Endothelial cell of umbilical vein (primary cell): ENCODE results near the gene DLGAP1. TPM values are rescaled to one million over a fixed set of nuclear protein-coding genes. Genes with fewer than 3 reads are reported as not detected.

ENCODE experiments used
- BruUV-seq: library from RNA; stranded (reverse); fragments of 400-500 nt; replicated peaks from 2 replicates; lab custom pipeline; 2021; lab: Mats Ljungman, UMichigan
- CTCF ChIA-PET: fragments of 300-600, 350-600 bp; sonication (Branson Sonifier 250); formaldehyde crosslinking; loops from one replicate; lab custom pipeline; 2021; ENCODE audit warnings: antibody characterized with exemption, inconsistent platforms; lab: Charles Lee
- POLR2A ChIA-PET: fragments of 300-600, 350-600 bp; sonication (Branson Sonifier 250); formaldehyde crosslinking; loops from one replicate; lab custom pipeline; 2021; ENCODE audit warnings: antibody characterized with exemption, inconsistent platforms; lab: Charles Lee
- DNase-seq: peaks from one replicate; pipeline ENCODE4 v3.0.0-alpha.2; 2011; ENCODE audit warnings: low read depth, low spot score
- FAIRE-seq: peaks from 2 replicates; lab custom pipeline; 2011; peaks lifted over from hg19 to GRCh38; lab: Jason Lieb, UNC
- H2AFZ ChIP-seq: 2 replicates; pipeline ENCODE4 v1.6.0; 2012; ENCODE audit warnings: low read depth, low read length, control low read depth, inconsistent platforms
- H3K27ac ChIP-seq: 2 replicates; pipeline ENCODE4 v1.5.1; 2011; ENCODE audit warnings: low read depth, mild to moderate bottlenecking, control low read depth, low read length, moderate library complexity; ENCODE audit not compliant: insufficient read depth
- H3K27me3 ChIP-seq, 2 experiments: 2 replicates each; pipeline versions ENCODE4 v1.6.0 to v1.6.1; 2011; ENCODE audit warnings: low read length in 2 of 2, mixed read lengths in 1 of 2; ENCODE audit not compliant: control insufficient read depth in 2 of 2, insufficient read depth in 2 of 2
- H3K36me3 ChIP-seq, 2 experiments: 2 replicates in 1 of 2; 3 replicates in 1 of 2; pipeline ENCODE4 v1.5.1; 2011; ENCODE audit warnings: low read length in 2 of 2, mild to moderate bottlenecking in 1 of 2, moderate library complexity in 1 of 2; ENCODE audit not compliant: control insufficient read depth in 2 of 2, insufficient read depth in 2 of 2; ENCODE audit errors: extremely low read depth in 1 of 2
- H3K4me1 ChIP-seq: 3 replicates; pipeline ENCODE4 v1.5.1; 2011; ENCODE audit warnings: mild to moderate bottlenecking, low read length; ENCODE audit not compliant: control insufficient read depth, insufficient read depth; ENCODE audit errors: extremely low read depth
- H3K4me2 ChIP-seq: 2 replicates; pipeline ENCODE4 v1.6.1; 2011; ENCODE audit warnings: low read length, control low read depth, mixed read lengths; ENCODE audit not compliant: insufficient read depth
- H3K4me3 ChIP-seq, 3 experiments: fragments of 200-600 bp in 1 of 3; sonication (generic), shearing (Covaris generic) in 1 of 3; replicated peaks in 1 of 3; 2 replicates each; pipeline ENCODE4 v1.5.1; 2011 to 2016; ENCODE audit warnings: control low read depth in 3 of 3, low read length in 3 of 3, mild to moderate bottlenecking in 2 of 3, inconsistent platforms in 1 of 3, low read depth in 1 of 3, moderate library complexity in 1 of 3; ENCODE audit not compliant: insufficient read depth in 1 of 3
- H3K79me2 ChIP-seq: 2 replicates; pipeline ENCODE4 v1.6.0; 2012; ENCODE audit warnings: low read length, inconsistent platforms; ENCODE audit not compliant: control insufficient read depth, insufficient read depth
- H3K9ac ChIP-seq: replicated peaks from 2 replicates; pipeline ENCODE3; 2011; ENCODE audit warnings: low read length, control low read depth; ENCODE audit not compliant: insufficient read depth; ENCODE audit errors: extremely low read depth
- H3K9me1 ChIP-seq: replicated peaks from 3 replicates; pipeline ENCODE4 v1.6.0; 2011; ENCODE audit warnings: mild to moderate bottlenecking, low read length; ENCODE audit not compliant: control insufficient read depth, insufficient read depth; ENCODE audit errors: extremely low read depth
- H3K9me3 ChIP-seq: replicated peaks from 2 replicates; pipeline ENCODE4 v1.5.1; 2012; ENCODE audit warnings: low read length, inconsistent platforms; ENCODE audit not compliant: control insufficient read depth, insufficient read depth
- H4K20me1 ChIP-seq: replicated peaks from 2 replicates; pipeline ENCODE3; 2011; ENCODE audit warnings: mild to moderate bottlenecking, low read length; ENCODE audit not compliant: control insufficient read depth, insufficient read depth; ENCODE audit errors: extremely low read depth
- EZH2 ChIP-seq: IDR thresholded peaks from 2 replicates; pipeline ENCODE4 v1.6.1; 2012; ENCODE audit warnings: borderline replicate concordance, low read depth, mild to moderate bottlenecking, moderate library complexity, low read length, inconsistent platforms; ENCODE audit not compliant: severe bottlenecking
- FOS ChIP-seq: IDR thresholded peaks from 2 replicates; pipeline ENCODE4 v1.6.1; 2011; ENCODE audit warnings: mild to moderate bottlenecking, low read length, moderate library complexity, borderline replicate concordance; ENCODE audit not compliant: insufficient read depth
- GATA2 ChIP-seq: IDR thresholded peaks from 2 replicates; pipeline ENCODE4 v1.7.0; 2011; ENCODE audit warnings: low read depth, mild to moderate bottlenecking, moderate library complexity, mixed read lengths, low read length; ENCODE audit not compliant: insufficient read length, insufficient read depth
- JUN ChIP-seq: IDR thresholded peaks from 2 replicates; pipeline ENCODE4 v1.6.1; 2011; ENCODE audit warnings: borderline replicate concordance, low read depth; ENCODE audit not compliant: insufficient read length, insufficient read depth
- MYC ChIP-seq: IDR thresholded peaks from one replicate; pipeline ENCODE4 v1.6.1; 2011; ENCODE audit warnings: mild to moderate bottlenecking, low read depth, low read length
- POLR2A ChIP-seq: IDR thresholded peaks from 2 replicates; pipeline ENCODE4 v1.6.1; 2012; ENCODE audit warnings: low read depth, mild to moderate bottlenecking, control low read depth, low read length
- POLR2AphosphoS5 ChIP-seq: IDR thresholded peaks from 2 replicates; pipeline ENCODE4 v1.6.1; 2012; ENCODE audit warnings: low read depth, mild to moderate bottlenecking, control low read depth, low read length, moderate library complexity; ENCODE audit not compliant: insufficient read depth
- dilution Hi-C: fragments of 300-500 bp; cut with MboI; formaldehyde crosslinking; loops from one replicate; pipeline ENCODE4 v1.15.0; 2019; ENCODE audit warnings: low sequenced_read_pairs; ENCODE audit not compliant: extremely low pct_ligation_motif_present
- intact Hi-C: fragments of 100-400 bp; cut with micrococcal nuclease; formaldehyde crosslinking; loops from one replicate; pipeline ENCODE4 v1.10.0; 2022
- polyA plus RNA-seq, 4 experiments: library from polyadenylated mRNA; depleted of rRNA in 3 of 4; stranded (reverse) in 3 of 4; unstranded in 1 of 4; fragments of >200 nt; gene quantifications; 2 replicates each; pipeline versions ENCODE4 v1.2.1 to v1.2.3, GENCODE V29; 2011 to 2012; ENCODE audit warnings: missing spikeins in 1 of 4
- total RNA-seq: library from RNA; stranded (reverse); gene quantifications from 2 replicates; pipeline ENCODE4 v1.2.3, GENCODE V29; 2021
- TF ChIP-seq, protein P1 (sequence below): IDR thresholded peaks from 2 replicates; pipeline ENCODE4 v1.6.1; 2011; ENCODE audit not compliant: insufficient read depth, insufficient read length
- TF ChIP-seq, protein P2 (sequence below), 2 donors: IDR thresholded peaks; 1 replicate in 1 of 2; 2 replicates in 1 of 2; pipeline ENCODE4 v1.5.1; 2011; ENCODE audit warnings: low read length in 2 of 2, mild to moderate bottlenecking in 2 of 2, moderate library complexity in 2 of 2, control low read depth in 1 of 2, inconsistent platforms in 1 of 2, low read depth in 1 of 2; ENCODE audit not compliant: insufficient read depth in 1 of 2; ENCODE audit errors: extremely low read depth in 1 of 2

DLGAP1 gene
- total and polyA plus RNA-seq, 2 donors (not counting 3 experiments of a cell fraction or from before 2014, with no cell fraction given) = 0.04 TPM; not detected in 1

DNA sequence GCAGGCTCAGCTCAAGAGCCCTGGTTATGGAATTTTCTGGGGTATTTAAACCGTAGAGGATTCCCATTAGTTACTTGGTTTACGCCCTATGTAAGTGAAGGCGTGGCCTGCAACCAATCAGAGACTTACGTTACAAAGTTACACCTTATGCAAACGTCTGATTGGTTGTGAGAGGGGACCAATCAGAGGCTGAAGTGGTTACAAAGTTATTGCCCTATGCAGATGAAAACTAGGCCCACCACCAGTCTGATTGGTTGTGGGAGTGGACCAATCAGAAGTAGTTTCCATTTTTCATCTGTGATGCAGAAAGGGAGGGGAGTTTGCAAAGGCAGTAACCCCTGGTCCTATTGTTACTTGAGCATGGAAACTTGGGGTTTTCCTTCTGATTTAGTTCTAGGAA lies 49.1 kb downstream of the DLGAP1 start:
- POLR2A ChIA-PET = no interaction called here
- H3K9me1 ChIP-seq = no peaks in the 10 kb centered on the region
- no peaks in the 10 kb centered on the region for H3K9me3 ChIP-seq
- no peak overlapping the region for H3K9ac ChIP-seq
- CTCF ChIA-PET = no interaction called here
- H4K20me1 ChIP-seq = no peaks in the 10 kb centered on the region
- intact Hi-C loops (no loop called here), dilution Hi-C loops (no loop called here)
- no peaks in the 10 kb centered on the region for H3K27me3 ChIP-seq
- TF ChIP-seq, protein P1, sequence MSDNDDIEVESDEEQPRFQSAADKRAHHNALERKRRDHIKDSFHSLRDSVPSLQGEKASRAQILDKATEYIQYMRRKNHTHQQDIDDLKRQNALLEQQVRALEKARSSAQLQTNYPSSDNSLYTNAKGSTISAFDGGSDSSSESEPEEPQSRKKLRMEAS = no peak
- TF ChIP-seq FOS (no peak), POLR2A (no peak), EZH2 (no peak), GATA2 (no peak), POLR2AphosphoS5 (no peak), JUN (no peak), MYC (no peak)
- TF ChIP-seq, protein P2, sequence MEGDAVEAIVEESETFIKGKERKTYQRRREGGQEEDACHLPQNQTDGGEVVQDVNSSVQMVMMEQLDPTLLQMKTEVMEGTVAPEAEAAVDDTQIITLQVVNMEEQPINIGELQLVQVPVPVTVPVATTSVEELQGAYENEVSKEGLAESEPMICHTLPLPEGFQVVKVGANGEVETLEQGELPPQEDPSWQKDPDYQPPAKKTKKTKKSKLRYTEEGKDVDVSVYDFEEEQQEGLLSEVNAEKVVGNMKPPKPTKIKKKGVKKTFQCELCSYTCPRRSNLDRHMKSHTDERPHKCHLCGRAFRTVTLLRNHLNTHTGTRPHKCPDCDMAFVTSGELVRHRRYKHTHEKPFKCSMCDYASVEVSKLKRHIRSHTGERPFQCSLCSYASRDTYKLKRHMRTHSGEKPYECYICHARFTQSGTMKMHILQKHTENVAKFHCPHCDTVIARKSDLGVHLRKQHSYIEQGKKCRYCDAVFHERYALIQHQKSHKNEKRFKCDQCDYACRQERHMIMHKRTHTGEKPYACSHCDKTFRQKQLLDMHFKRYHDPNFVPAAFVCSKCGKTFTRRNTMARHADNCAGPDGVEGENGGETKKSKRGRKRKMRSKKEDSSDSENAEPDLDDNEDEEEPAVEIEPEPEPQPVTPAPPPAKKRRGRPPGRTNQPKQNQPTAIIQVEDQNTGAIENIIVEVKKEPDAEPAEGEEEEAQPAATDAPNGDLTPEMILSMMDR (IDR thresholded peaks at IDR 0.05; ENCODE audit: extremely low read depth in 1 of 2, insufficient read depth in 1 of 2, low read depth in 1 of 2, low read length in 2 of 2) = no peak
- H3K36me3 ChIP-seq = no peaks in the 10 kb centered on the region
- BruUV-seq = no TSS peak
- H3K27ac ChIP-seq = no peak overlapping the region
- no peak overlapping the region for H2AFZ ChIP-seq
- no peaks in the 10 kb centered on the region for H3K4me1 ChIP-seq
- no peak overlapping the region for H3K4me2 ChIP-seq
- no peak overlapping the region for H3K4me3 ChIP-seq
- DNase-seq (no peak), FAIRE-seq (no peak)
- H3K79me2 ChIP-seq = no peaks in the 10 kb centered on the region
